Stimulated activated CD4-positive, alpha-beta T cell treated with anti-CD3 and anti-CD28 coated beads, Interleukin-4, amount 100 ng/mL, for 1 hour (primary cell): ENCODE data around the gene RNPS1.

ENCODE experiments used
- DNase-seq: peaks from one replicate; pipeline ENCODE4 v3.0.0-alpha.2; 2020

The RNPS1 gene, protein sequence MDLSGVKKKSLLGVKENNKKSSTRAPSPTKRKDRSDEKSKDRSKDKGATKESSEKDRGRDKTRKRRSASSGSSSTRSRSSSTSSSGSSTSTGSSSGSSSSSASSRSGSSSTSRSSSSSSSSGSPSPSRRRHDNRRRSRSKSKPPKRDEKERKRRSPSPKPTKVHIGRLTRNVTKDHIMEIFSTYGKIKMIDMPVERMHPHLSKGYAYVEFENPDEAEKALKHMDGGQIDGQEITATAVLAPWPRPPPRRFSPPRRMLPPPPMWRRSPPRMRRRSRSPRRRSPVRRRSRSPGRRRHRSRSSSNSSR

DNA sequence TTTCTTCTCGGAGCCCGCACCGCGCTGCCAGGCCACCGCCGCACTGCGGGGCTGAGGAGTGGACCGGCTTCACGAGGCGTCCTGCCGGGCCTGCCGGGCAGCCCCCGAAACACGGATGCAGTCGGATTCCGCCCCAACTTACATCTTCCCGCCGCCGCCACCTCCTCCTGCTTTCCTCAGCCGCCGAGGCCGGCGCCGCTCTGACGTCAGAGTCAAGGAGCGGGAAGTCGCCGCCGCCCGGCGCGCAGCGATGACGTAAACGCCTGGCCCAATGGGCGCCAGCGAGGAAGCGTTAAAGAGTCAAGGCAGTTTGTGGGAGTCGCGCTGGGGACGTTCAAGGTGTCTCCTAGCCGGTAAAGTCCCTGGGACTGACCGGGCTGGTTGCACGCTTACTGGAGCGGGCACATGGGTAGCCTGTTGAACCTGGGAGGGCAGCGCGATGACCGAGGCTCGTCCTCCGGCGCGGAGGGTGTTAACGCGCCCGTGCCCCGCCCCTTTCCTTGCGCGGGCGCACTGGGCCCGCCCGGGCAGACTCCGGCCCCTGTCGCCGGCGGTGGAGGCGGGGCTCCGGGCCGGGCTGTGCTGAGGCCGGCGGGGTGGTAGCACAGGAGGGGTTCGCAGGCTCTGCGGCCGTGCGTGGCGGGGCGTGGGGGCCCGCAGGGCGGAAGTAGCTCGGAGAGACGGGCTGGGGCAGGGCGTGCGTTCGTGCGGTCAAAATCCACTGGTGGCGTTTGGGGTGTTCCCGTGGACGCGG is at the start of gene RNPS1:
Gene RNPS1, minus strand, starts transcription at position 214 of the 754 bp plus-strand sequence. CDS start 3,483 bp downstream, outside the sequence.
- peak; percentile 97 for DNase-seq

- no peak for DNase-seq
Observed at GRCh38 chr16:2317231-2318020, 49.5 kb upstream of the RNPS1 start.

DNA sequence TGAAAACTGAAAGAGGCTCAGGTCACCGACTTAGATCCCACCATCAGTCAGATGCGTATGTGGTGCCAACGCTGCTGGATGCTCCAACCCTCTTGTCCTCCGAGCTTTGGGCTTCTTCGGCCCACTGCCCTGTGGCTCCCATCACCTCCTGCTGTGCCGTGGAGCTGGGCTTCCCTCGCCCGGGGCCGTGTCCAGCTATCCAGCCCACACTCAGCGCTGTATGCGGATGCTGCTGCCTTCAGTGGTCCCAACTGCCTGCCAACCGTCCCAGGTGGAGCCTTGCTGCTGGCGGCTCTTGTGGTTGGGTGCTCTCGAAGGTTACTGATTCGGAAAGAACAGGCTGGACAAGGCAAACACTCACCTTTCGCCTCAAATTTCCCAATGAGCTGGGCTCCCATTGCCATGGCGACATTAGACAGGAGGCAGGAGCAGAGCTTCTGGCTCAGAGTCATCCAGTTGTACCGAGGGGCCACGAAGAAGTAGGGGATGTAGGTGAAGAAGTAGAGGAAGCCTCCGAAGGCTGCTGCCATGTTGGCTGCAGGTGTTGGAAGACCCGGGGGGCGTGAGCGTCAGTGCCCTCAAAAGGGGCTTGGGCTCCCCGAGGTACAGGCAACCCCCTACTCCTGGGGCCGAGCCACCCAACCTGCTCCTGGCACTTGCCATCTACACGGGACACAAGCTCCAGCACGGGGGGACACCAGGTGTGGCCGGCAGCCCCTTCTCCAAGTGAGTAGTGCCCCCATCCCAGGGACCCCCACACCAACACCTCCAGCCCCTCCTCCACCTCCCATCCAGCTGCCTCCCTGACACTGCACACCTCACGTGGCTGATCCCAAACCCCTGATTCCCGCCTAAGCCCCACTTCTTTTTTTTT is 40.4 kb upstream of the RNPS1 start:
- no peak for DNase-seq

- no peak for DNase-seq
Observed at GRCh38 chr16:2299915-2300192, 31.9 kb upstream of the RNPS1 start.

DNA sequence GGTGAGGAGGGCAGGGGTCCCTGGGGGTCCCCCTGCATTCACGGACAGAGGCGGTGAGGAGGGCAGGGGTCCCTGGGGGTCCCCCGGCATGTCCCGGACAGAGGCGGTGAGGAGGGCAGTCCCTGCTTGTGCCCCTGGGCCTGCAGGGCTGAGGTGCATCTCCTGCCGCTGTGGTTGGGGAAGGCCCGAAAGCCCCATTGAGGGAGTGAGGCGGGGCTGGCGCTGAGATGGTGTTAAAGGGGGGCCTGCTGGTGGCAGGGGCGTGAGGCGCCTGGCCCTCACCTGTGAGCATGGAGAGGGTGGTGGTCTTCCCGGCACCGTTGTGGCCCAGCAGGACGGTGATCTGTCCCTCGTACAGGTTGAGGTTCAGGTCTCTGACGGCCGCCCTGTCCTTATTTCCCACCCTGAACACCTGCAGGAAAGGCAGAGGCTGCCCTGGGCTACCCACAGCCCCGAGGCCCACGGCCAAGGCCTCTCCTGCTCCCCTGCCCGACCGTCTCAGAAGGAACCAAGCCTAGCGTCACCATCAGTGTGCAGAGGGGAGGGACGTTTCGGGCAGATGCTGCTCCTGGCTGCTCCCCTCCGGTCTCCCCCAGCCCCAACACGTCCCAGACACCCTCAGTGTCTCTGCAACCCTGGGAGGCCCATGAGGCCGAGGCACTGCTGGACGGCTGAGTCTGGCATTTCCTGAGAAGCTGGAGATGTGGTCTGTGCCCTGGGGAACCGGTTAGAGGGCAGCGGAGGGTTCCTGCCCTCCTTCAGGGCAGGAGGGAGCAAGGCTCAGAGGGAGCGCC is 31.4 kb upstream of the RNPS1 start:
- no peak for DNase-seq

- DNase-seq: no peak
Observed at GRCh38 chr16:2298621-2299020, 30.7 kb upstream of the RNPS1 start.

- no peak for DNase-seq
Observed at GRCh38 chr16:2297506-2297860, 29.6 kb upstream of the RNPS1 start.

DNA sequence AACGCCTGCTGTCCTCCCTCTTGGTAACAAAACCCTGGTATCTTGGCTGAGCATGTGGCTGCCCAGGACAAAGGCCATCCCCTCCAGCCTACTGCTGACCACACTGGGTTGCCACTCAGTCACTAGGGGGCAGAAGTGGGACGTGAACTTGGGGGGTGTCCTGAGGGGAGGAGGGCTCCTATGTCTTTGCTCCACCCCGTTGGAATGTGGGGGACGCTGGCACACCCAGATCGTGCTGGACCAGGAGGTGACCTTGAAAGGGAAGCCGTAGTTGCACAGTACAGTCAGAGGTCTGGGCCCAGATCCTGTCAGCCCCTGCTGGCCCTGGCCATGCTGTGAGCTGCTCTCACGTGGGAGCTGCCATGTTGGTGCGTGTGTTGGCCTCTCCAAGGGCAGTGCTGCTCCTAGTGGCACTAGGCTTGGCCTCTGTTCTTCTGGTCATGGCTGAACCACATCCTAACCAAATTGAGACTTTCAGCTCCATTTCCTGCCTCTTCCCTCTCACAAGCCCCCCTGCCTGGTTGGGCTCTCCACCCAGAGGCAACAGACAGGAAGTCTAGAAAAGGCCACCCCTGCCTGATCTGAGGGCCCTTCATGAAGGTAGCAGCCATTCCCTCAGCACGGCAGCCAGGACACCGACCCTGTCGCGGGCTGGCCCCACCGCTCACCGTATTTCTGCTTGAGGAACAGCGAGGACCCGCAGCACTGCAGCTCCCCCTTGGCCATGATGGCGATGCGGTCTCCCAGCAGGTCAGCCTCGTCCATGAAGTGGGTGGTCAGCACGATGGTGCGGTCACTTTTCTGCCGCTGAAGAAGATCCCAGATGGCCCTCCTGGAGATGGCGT is 29.0 kb upstream of the RNPS1 start:
- DNase-seq: no peak

DNA sequence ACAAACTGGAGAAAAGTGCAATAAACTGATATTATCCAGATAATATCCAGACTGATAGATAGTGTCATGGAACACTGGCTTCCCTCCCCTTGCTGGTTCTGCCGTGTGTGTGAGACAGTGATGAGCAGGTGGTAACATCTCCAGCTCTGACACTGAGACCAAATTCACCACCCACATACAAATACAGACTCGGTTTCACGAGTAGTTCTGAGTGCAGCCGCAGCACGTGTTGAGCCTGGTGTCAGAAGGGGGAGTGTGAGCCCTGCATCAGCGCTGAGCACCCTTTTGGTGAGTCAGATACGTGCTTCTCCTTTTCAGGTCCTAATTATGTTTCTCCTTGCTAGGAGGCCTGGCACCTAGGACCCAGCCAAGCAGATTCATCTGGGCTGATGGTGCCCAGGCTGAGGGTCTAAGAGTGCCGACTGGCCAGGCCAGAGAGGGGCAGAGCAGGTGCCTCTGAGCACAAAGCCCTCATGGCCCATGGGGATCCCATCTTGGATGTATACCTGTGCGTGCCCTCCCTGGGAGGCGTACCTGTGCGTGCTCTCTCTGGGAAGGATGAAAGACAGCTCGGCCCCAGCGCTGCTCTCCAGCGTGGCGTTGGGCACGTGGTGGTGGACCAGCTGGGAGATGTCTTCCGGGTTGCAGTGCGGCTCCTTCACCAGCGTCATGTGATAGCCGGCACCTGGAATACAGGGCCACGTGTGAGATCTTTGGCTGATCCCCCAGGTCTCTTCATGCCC is 27.3 kb upstream of the RNPS1 start:
- DNase-seq: no peak

DNA sequence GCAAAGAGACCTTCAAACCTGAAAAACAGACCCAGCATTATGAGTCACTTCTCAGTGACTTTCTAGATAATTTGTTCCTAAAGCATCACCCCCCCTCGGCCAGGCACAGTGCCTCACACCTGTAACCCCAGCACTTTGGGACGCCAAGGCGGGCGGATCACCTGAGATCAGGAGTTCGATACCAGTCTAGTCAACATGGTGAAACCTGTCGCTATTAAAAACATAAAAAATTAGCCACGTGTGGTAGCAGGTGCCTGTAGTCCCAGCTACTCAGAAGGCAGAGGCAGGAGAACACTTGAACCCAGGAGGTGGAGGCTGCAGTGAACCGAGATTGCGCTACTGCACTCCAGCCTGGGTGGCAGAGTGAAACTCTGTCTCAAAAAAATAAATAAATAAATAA is 24.3 kb upstream of the RNPS1 start:
- no peak for DNase-seq

- no peak for DNase-seq
Observed at GRCh38 chr16:2289282-2289681, 21.4 kb upstream of the RNPS1 start.

GRCh38 chr16:2288726-2289125 is 20.8 kb upstream of the RNPS1 start:
- no peak for DNase-seq

GRCh38 chr16:2287916-2288547 is 20.1 kb upstream of the RNPS1 start:
- DNase-seq: no peak

DNA sequence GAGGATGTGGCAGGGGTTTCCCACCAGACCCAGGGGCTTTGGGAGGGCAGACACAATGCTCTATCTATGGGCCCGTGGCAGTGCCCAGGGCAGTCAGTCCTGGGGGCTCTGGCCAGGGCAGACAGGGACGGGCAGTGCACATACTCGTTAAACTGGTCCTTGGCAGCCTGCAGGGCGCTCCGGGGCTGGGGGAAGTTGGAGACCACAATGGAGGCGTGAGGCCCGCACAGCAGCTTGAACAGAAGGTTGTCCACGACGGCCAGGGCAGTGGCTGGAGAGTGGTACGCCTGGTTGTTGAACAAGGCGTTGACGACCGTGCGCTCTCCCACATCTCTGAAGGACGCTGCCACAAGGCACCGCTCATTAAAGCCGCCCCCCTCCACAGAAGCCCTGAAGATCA is 18.6 kb upstream of the RNPS1 start:
- no peak for DNase-seq

GRCh38 chr16:2285731-2286191 is 17.8 kb upstream of the RNPS1 start:
- DNase-seq: no peak

DNA sequence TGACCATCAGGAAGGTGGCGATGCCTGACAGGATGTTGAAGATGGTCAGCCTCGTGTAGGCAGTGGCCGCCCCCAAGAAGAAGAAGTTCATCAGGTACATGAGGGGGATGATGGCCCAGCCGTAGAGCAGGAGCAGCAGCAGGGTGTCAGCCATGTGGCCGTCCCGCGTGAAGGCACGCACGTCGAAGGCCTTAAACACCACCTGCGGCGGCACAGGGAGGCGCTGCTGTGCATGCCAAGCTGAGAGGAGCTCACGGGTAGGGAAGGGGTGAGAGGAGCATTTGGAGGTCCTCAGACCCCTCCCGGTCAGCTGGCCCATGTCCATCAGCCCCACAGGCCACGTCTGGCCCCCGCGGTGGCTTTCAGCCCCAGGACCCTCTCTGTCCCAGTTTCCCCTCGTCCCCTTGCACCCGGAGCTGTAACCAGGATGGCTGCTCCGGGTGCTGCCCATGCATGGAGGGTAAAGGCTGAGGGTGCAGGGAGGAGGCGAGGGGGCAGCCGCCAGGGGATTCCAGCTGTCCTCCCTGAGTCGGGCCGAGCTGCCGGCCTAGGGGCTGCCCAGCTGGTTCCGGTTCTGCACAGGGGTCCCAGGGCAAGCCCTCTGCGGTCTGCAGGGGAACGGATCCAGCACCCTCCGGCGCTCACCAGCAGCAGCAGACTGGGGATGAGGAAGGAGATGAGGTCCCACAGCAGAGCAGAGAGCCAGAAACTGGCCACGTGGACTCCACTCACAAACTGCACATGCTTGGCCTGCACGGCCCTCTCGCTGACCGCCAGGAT is 17.1 kb upstream of the RNPS1 start:
- no peak for DNase-seq

GRCh38 chr16:2284001-2284770 is 16.3 kb upstream of the RNPS1 start:
- DNase-seq: no peak
